Inferior parietal cortex (tissue), 1 donor: Measurements from ENCODE around the gene DPYD.

ENCODE experiments used
- DNase-seq: peaks from one replicate; pipeline ENCODE4 v3.0.0-alpha.2; 2016; ENCODE audit errors: extremely low spot score

DPYD gene

DNA sequence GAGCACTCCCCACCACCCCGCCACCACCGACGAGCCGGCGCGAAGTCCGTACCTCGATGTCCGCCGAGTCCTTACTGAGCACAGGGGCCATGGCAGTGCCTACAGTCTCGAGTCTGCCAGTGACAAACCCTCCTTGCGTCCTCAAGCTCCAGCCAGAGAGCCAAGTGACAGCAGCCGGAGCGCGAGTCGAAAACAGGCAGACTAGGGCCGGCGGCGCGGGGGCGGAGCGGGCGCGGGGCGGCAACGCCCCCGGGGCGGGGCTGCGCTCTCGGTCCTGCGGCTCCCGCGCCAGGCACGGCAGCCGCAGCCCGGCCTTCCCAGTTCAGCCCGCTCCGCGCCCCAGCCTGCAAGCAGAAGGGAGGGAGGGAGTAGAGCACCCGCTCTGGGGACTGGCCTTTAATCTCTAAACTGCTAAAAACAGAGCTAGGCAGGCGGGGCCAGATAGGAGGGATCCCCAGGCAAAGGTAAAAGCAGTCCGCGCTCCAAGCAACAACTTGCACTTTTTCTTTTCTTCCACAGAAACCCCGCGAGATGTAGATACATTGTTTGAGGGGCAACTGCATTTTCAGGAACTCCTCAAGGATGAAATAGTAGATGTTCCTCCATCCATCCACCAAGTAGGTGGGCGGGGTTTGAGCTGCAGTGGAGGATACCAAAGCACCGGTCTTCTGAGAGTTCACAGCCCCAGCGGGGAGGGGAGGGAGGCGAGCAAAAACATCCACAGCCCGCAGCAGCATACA is at the start of gene DPYD:
Gene DPYD (minus strand): TSS at position 203 of the 740 bp plus-strand sequence. CDS start 112 bp downstream, at position 91.
- DNase-seq = peak; percentile 77

GRCh38 chr1:97960470-97960869 is 39.6 kb upstream of the DPYD start:
- DNase-seq = no peak

DNA sequence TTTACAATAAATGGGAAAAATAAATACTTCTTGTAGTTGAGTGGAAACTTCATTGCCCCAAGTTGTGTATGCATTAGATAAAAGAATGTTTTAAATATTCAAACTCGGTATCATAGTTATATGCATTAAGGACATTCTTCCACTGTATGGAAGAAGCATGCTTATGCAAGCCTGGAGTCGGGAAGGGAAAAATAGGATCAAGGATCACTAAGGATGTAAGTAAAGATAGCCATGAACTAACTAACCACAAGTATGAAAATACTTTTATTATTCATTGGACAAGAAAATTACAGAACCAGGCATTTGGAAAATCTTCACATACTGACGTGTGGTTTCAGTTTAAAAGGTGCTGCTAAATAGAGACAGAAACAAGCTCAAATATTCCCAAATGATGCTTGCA is 26.9 kb upstream of the DPYD start:
- DNase-seq = no peak

GRCh38 chr1:97943354-97943753 is 22.5 kb upstream of the DPYD start:
- no peak for DNase-seq

DNA sequence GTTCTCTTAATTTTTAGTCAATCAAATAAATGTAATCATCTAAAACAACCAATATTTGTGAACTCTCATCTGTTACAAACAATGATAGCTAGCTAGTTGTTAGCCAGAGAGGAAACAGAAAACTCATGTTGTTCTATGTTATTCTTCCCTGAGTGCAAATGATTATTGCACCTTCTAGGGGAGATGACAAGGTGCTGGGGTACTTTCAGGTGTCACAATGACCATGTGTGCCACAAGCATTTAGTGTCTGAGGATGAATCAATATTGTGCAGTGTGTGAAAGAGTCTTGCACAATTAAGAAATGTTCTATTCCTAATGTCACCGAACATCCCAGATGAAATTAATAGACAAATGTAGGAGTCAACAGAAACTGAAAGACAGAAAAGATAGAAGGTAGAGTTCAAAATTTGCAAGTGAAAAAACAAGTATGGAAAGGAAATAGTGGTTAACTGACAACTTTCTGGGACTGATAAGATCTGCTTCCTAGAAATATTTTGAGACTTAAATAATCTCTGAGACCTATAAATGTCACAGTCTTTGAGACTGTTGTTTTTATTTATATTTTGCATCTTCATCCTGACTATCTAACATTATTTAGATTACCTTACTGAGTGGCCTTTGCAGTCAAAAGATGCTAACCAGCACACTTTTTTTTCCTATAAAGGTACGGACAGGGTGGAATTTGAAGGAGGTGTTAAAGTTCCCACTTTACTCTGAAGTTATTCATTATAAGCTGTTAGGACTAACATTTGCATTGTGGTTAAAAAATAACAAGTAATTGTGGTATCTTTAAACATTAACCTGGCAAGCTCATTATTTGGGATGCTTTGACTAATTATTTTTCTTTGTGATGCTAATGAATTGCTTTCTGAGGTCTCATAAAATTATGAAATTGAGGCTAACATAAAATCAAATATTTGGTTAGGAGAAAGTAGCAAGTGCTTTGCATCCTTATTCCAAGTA is 21.6 kb upstream of the DPYD start:
- no peak for DNase-seq

DNA sequence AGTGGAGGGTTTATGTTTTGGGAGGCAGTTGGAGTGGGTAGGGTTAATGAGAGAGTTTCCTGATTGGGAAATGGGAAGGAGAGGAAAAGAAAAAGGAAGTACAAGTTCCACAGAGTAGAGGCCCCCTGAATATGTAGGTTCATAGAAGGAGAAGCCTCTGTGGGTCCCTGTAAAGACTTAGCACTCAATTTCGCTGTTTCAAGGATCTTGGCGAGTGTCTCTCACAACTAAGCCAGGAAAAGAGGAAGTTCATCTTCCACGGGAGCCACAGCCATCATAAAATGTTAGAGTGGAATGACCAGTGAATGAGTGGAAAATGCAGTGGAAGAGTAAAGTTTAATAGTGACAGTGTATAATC is 17.4 kb upstream of the DPYD start:
- DNase-seq = no peak

- DNase-seq = peak; percentile 74
These were observed 16.1 kb upstream of the DPYD start for GRCh38 chr1:97936976-97937375.

DNA sequence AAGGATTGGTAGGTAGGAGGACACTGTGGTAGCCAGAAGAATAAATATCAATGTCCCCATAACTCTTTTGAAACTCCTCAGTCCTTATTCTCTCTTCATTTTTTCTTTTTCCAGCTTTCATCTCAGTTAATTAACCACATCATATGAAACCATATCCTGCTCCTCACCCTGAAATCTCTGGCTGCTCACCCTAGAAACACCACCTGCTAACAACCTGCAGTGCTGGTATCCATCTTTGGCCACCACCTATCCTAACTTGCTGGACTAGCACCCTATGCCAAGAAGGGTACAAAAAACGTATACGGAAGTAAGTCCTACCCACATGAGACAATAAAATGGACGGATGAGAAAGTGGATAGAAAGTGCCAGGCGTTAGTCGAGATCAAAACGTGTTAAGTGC is 13.7 kb upstream of the DPYD start:
- no peak for DNase-seq

DNA sequence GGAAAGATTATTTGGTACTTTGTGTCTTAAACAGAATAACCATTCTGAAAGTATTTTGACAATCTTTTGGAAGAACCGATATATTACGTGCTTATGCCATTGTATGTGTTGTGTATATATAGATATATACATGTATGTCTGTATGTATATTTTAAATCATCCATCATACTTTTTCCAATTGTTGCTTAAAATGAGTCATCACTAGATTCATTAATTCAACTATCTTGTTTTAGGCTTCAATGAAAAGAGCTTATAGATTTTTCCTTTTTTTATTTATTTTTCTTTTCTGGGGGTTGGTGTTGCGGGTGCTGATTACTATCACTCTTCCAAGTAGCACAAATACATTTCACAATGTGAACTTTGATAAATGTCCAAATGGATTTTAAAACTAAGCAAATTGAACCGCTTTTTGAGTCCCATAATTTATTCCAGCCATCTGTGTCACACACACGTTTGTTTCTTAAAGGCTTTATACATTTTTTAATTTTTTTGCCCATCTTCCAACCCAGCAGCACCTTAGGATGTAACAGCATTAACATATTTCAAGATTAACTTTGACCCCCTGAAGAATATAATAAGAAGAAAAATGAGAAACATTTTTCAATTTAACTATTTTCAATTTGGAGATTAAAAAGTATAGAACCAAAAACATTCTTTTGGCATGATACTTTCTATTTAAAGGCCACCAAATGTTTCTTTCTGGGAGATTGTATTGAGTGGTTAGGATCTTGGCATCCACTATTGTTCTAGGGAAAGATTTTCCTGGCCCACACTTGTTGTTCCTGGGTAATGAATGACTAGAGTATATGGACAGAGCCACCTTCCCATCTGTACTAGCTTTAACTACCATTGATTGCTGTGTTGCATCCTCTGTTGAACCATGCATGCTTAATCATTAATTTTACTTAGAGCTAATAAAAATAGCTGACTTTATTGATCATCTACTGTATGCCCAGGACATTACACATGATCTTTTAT is 9.3 kb upstream of the DPYD start:
- no peak for DNase-seq

GRCh38 chr1:97926017-97926708 is 5.3 kb upstream of the DPYD start:
- DNase-seq = no peak

GRCh38 chr1:97925151-97925550 is 4.3 kb upstream of the DPYD start:
- DNase-seq = no peak

DNA sequence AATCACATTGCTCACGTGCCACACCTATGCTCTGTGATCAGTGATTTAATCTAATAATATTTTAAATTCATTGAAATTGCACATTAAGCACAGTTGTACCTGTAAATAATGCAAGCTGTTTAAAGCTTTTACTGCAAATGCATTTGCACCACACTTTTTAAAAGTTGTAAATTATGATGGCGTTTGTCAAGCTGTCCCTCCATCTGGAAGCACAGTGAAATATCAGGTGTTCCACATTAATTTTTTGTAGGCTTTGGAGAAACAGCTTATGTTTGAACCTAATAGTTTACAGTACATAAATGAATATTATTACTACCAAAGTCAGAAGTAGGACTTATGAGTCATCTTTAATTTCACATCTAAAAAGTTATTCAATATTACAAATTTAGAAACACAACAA is 3.0 kb upstream of the DPYD start:
- no peak for DNase-seq

GRCh38 chr1:97920276-97920831 is 480 bp downstream of the DPYD start:
- peak; percentile 47 for DNase-seq

DNA sequence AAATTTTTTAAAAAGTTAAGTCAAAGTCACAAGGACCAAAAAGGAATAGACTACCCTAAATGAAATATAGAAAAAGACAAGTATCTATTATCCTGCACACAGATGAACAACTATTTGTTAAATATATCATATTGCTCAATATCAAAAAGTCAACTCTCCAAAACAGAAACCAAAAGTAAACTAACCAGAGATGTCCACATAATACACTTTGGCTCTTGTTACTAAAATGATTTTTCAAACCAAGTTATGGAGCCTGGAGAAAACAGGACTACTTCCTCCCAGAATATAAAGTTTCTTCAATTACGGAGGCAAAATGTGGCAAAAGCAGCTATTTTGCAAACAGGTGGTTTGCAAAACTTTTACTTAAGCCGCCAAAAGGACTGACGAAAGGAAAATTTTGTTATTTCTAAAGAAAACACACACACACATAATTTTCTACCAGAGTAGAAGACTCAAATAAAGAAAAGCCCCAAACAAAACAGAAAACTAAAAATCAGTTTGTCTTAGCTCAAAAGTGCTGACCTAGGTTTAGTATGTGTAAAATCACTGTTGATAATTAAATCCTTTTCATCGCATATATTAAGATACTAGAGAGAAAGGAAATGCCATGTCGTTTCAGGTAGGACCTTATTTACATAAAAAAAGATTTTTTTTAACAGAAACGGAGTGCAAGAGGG is 1.1 kb downstream of the DPYD start:
- no peak for DNase-seq

- no peak for DNase-seq
These were observed 1.9 kb downstream of the DPYD start for GRCh38 chr1:97918961-97919360.

- no peak for DNase-seq
These were observed 7.2 kb downstream of the DPYD start for GRCh38 chr1:97913506-97914139.

GRCh38 chr1:97911266-97912215 is 9.3 kb downstream of the DPYD start:
- no peak for DNase-seq

DNA sequence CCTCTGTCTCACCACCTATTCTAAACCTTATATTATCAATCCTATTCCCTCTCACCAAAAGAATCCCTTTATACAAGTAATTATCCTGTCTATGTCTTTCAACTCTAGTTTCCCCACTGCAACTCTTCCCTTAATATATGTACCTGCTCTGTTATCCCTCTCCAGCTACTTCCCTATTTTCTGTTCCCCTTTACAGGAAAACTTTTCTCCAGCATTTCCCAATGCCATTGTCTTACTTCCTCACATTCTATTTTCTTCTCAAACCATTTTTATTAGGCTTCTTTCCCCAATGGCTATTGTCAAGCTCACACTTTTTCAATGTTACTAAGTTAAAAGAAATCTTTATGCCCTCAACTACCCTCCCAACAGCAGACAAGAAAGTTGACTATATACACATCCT is 11.6 kb downstream of the DPYD start:
- DNase-seq = no peak

DNA sequence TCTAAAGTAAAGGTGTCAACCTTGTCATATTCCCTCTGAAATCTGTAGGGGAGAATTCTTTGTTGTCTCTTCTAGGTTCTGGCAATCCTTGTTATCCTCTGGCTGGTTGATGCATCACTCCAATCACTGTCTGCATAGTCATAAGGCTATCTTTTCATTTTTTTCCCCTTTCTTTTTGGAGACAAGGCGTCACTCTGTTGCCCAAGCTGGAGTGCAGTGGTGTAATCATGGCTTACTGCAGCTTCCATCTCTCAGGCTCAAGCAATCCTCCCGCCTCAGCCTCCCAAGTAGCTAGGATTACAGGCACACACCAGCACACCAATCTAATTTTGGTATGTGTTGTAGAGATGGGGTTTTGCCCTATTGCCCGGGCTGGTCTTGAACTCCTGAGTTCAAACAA is 12.9 kb downstream of the DPYD start:
- DNase-seq = no peak
